ENCODE data around the gene KTN1. TPM values are rescaled to one million over a fixed set of nuclear protein-coding genes. Genes with fewer than 3 reads are reported as not detected.

The KTN1 gene
- total RNA-seq, 2 donors from 2014 or later = 173 to 176 TPM

GRCh38 chr14:55603401-55603953, 23.5 kb downstream of the KTN1 start:
- DNase-seq (no peak), ATAC-seq (no peak)
- intact Hi-C loops (cut with DNase I) = no loop called here

- DNase-seq (no peak), ATAC-seq (no peak)
- intact Hi-C loops (cut with DNase I) = no loop called here
Observed at GRCh38 chr14:55604488-55604887, 24.5 kb downstream of the KTN1 start.

GRCh38 chr14:55604900-55605418, 25.0 kb downstream of the KTN1 start:
- no peak for ATAC-seq
- no peak for DNase-seq
- intact Hi-C loops (cut with DNase I) = no loop called here

GRCh38 chr14:55605793-55606192, 25.8 kb downstream of the KTN1 start:
- intact Hi-C loops (cut with DNase I) = no loop called here
- ATAC-seq = no peak

GRCh38 chr14:55607386-55607785, 27.4 kb downstream of the KTN1 start:
- ATAC-seq (no peak), DNase-seq (no peak)
- intact Hi-C loops (cut with DNase I) = no loop called here

More at GRCh38 chr14:55605793-55606192, 25.8 kb downstream of the KTN1 start:
- DNase-seq = no peak

- ATAC-seq (no peak), DNase-seq (no peak)
- intact Hi-C loops (cut with DNase I) = no loop called here
Observed at GRCh38 chr14:55609681-55610080, 29.7 kb downstream of the KTN1 start.

- no peak for ATAC-seq
- intact Hi-C loops (cut with DNase I) = no loop called here
- no peak for DNase-seq
Observed at GRCh38 chr14:55610713-55611370, 30.8 kb downstream of the KTN1 start.

- intact Hi-C loops (cut with DNase I) = no loop called here
- DNase-seq = no peak
- no peak for ATAC-seq
Observed at GRCh38 chr14:55611859-55612258, 31.9 kb downstream of the KTN1 start.

- intact Hi-C loops (cut with DNase I) = no loop called here
- no peak for ATAC-seq
Observed at GRCh38 chr14:55614304-55614703, 34.3 kb downstream of the KTN1 start.

GRCh38 chr14:55620277-55620676, 40.3 kb downstream of the KTN1 start:
- DNase-seq (no peak), ATAC-seq (no peak)
- intact Hi-C loops (cut with DNase I) = no loop called here

More at GRCh38 chr14:55614304-55614703, 34.3 kb downstream of the KTN1 start:
- no peak for DNase-seq

- intact Hi-C loops (cut with DNase I) = no loop called here
- no peak for ATAC-seq
- DNase-seq = no peak
Observed at GRCh38 chr14:55620981-55621380, 41.0 kb downstream of the KTN1 start.

- ATAC-seq (no peak), DNase-seq (no peak)
- intact Hi-C loops (cut with DNase I) = no loop called here
Observed at GRCh38 chr14:55621391-55621790, 41.4 kb downstream of the KTN1 start.

- DNase-seq (no peak), ATAC-seq (peak in 1 of 2 donors; percentile 38)
- intact Hi-C loops (cut with DNase I) = no loop called here
Observed at GRCh38 chr14:55624913-55625312, 44.9 kb downstream of the KTN1 start.

- ATAC-seq (no peak), DNase-seq (no peak)
- intact Hi-C loops (cut with DNase I) = no loop called here
Observed at GRCh38 chr14:55625481-55625880, 45.5 kb downstream of the KTN1 start.

- intact Hi-C loops (cut with DNase I) = no loop called here
- no peak for ATAC-seq
- DNase-seq = no peak
Observed at GRCh38 chr14:55626131-55626530, 46.1 kb downstream of the KTN1 start.

- intact Hi-C loops (cut with DNase I) = no loop called here
- no peak for ATAC-seq
Observed at GRCh38 chr14:55628426-55628825, 48.4 kb downstream of the KTN1 start.

GRCh38 chr14:55638665-55639064, 58.7 kb downstream of the KTN1 start:
- ATAC-seq = no peak
- intact Hi-C loops (cut with DNase I) = no loop called here

More at GRCh38 chr14:55628426-55628825, 48.4 kb downstream of the KTN1 start:
- DNase-seq = no peak

GRCh38 chr14:55641290-55641689, 61.3 kb downstream of the KTN1 start:
- no peak for ATAC-seq
- DNase-seq = no peak
- intact Hi-C loops (cut with DNase I) = no loop called here

More at GRCh38 chr14:55638665-55639064, 58.7 kb downstream of the KTN1 start:
- no peak for DNase-seq

- intact Hi-C loops (cut with DNase I) = no loop called here
- ATAC-seq (no peak), DNase-seq (no peak)
Observed at GRCh38 chr14:55641954-55642353, 61.9 kb downstream of the KTN1 start.

- ATAC-seq (no peak), DNase-seq (no peak)
- intact Hi-C loops (cut with DNase I) = no loop called here
Observed at GRCh38 chr14:55645145-55645544, 65.1 kb downstream of the KTN1 start.
